GM19395 (cell line): Measurements from ENCODE around the gene FSTL4.

Experiments used
- ATAC-seq: cut with Tn5 transposase; IDR thresholded peaks from one replicate; pipeline ENCODE4 v1.9.1; 2021; ENCODE audit warnings: mild to moderate bottlenecking, moderate library complexity; ENCODE audit not compliant: unreplicated experiment

Gene FSTL4

DNA sequence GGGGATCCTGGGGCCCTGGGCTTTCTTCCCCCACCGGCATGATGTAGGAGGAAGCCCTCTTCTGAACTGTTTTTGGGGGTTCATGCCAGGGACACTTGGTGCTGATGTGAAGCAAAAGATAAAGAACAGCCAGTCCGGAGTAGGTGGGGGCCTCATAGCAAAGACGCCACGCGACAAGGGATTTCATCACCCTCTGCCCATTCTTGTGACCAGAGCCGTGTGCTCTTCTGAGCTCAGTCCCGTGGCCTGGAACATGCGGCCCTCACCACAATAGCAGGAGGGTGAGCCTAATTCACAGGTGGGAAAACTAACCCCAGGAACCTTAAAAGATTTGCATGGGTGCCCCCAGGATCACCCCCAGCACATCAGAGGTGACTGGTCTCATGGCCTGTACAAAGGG, 334.6 kb downstream of the FSTL4 start:
- no peak for ATAC-seq

DNA sequence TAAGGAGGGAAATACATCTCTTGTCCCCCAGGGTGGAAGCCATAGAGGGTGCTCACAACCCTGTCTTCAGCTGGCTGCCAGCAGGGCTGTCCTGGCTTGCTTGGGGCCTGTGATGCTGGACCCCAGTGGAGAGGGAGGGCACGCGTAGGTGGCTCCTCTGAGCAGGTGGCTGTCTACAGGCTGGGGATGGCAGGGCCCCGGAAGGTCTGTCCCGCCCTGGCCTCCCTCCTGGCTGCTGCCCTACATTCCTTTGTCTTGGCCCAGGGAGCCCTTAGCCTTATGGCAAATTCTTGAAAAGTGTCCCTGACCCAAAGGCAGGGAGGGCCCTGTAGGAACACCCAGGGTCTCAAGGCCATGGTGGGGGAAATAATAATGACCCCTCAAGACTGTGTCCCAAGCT, 336.2 kb downstream of the FSTL4 start:
- ATAC-seq: no peak

DNA sequence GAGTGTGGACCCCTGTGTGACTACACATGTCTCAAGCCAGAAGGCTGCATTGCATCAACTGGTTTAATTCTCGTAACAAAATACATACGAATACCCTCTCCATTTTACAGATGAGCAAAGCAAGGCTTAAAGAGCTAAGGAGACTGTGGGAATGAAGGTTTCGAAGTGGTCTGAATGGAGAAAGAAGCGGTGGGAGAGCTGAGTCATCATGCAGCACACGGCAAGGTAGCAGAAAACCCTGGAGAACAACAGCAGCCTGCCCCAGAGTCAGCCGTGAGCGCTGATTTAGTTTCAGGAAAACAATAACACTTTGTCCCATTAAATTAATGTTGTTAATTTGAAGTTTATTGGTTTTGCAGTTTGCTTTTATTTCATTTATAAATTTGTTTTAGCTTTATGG, 336.7 kb downstream of the FSTL4 start:
- ATAC-seq: no peak

DNA sequence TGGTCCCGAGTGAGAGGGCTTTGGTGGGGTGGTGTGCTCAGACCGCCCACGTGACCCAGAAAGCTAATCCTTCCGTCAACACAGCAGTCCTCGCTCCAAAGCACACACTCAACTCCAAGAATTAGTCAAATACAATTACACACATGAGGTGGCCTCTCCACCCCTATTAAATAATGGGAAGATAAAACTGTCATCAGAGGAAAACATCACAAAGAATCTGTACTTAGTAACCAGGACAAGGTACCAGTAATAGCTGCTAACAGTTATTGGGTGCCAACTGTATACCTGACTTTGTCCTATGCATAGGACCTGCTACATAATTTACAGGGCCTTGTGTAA, 337.8 kb downstream of the FSTL4 start:
- ATAC-seq: no peak

DNA sequence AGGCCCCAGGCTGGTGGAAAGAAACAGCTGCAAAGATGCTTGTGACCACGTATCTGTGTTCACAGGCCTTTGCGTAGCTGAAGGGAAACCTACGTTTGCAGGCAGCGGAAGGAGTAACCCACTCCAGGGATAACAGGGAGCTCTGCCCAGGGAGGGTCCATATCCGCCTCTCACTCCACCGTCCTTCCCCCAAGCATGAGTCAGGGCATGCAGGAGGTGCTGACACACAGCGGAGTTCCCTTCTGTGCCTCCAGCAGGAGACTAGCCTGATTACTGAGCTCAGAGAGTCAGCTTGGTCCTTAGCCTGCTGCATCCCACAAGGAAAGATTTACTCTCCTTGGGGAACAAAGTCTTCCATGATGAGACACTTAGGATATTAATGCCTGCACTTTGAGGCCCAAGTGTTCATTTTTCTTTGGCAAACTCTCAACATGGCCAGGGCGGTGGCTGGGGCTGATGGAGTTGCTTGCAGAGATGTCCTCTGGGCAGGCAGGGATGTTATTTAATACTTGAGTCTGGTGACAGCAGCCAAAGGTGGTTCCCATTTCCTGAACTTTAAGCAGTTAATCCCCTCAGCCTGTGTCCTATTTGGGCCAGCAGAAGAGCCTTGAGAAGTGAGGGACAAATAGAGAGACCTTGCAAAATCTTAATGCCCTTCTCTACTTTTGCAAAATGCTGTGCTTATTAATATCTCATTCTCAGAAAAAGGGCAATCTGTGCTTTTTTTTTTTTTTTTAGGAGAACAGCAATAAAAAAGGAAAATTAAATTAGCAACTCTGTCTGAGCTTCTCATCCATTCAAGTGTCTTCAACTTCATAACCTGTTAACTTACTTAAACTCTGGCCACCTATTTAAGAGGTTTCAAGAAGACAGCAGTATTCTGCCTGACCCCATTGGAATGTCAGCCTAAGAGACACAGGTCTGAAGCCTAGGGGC, 338.4 kb downstream of the FSTL4 start:
- ATAC-seq: no peak

DNA sequence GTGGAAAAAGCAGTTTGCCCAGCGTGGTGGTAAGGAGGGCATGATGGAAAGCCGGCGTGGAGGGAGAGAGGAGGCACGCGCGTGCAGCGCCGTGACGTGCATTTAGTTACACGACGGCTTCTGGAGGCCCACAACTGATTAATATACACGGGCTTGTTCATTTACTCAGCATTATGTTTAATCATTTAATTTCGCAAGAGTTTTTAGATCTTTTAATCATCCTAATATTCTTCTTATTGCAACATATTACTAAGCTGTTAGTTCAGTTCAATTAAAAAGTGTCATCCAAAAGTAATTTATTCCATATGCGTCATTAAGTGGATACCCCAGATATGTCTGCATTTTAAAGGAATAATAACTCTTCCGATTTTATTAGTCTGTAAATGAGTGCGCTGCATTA, 340.0 kb downstream of the FSTL4 start:
- no peak for ATAC-seq

DNA sequence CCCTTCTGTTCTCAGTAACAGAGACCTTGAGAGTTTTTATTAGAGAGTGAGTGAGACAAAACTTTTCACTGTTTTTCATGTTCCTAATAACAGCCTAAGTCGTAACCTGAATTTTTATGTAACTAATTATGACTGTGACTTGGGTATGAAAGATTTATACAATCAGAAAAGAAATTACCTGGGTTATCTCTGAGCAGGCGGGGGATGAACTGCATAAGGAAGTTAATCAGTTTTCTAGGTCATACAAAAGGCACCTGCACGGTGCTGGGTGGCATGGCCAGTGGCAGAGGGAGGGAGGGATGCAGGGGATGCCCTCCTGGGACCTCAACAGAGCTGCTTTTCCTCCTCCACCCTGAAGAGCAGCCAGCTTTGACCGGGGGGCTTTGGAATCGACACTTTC, 340.7 kb downstream of the FSTL4 start:
- ATAC-seq: no peak

DNA sequence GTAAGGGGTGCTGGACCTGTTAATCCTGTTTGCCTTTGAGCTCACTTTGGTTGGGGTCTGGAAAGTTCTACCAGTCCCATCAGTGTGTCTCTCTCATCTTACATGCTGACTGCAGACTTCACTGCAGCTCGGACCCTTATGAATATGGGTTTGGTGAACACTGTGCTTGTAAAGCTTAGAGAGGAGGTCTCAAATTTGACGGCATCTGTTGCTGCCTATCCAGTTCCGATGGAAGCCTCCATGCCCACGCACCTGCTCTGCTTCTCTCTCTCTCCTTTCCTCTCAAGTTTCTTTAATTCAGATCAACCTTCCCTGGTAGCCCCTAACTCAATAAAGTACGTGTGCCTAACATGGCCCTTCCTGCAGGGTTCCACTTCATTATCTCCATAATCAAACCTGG, 342.6 kb downstream of the FSTL4 start:
- ATAC-seq: no peak

DNA sequence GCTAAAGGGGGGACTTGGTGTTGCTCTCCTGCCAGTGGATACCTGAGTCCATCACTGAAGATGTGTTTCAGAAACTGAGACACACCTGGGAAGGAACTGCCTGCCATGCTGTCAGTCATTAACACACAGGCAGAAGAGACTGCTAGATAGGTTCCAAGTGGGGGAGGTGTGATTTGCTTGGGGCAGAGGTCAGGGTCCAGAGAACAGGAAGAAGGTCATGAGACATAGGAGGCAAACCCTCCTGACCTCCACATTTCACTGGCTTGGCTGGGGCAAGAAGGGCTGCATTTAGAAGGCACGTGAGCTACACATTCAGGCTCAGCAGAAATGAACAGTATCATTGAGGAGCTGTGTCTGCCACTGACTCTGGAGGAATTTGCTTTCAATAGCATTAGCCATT, 344.7 kb downstream of the FSTL4 start:
- ATAC-seq: no peak

DNA sequence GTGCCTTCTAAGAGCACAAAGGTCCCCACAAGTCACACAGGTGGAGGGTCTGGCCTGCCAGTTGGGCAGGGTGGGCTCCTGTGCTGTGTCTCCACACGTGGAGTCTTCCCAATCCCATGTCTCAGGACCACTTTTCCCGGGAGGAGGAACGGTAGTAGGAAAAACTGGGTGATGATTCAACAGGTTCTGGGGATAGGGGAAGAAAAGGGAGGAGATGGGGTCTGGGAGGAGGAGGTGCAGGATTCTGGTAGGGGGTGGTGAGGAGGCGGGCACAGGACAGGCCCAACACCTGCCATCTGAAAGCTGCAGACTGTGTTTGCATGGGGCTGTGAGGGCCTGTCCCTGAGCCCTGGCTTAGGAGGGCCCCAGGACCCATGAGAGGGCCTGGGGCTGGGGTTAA, 345.4 kb downstream of the FSTL4 start:
- ATAC-seq: no peak

DNA sequence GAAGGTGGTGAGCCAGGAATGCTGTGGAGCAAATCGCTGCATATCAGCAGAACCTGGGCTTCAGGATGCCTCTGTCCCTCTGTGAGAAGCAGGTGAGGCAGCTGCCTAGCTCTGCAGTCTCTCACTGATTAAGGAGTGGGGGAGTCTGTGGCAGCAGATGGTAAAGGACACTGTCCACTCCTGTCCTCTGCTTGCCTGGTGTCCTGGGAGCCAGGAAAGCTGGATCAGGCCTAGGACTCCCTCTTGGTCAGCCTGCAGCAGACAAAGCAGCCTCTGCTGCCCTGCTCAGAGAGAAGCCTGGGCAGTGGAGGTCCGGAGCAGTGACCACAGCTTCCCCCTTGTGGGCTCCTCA, 345.8 kb downstream of the FSTL4 start:
- no peak for ATAC-seq

DNA sequence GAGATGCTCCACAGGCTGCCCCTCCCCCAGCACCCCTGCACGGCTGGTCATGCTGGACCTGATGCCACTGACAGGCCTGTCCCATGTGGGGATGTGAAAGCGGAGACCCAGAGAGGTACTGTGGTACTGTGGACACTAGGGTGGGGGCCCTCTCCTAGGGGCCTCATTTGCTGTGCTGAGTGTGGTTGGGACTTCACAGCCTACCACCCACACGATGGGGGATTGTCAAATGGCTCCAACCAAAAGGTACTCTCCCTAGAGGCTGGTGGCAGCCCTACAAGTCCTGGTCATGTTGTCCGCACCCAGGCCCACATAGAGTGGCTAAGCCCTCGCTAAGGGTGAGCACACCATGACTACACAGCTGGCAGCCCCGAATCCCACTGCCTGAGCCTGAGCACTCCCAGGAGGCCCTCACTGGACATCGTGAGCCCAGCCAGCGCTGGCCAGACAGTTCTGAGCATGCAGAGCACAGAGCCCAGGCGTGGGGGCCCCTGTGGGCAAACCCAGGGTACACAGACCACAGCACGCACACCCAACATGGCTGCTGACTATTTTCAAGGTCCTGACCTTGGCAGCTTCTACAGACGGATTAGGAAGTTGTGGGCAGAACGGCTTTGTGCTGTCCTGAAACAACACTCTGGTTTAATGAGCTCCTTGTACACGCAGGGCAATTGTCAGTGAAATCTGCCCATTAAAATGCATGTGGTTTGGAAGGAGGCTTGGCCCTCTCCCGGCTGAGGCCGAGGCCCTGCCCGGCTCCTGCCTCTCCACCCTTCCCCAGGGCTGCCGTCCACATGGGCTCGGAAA, 346.4 kb downstream of the FSTL4 start:
- ATAC-seq: no peak

DNA sequence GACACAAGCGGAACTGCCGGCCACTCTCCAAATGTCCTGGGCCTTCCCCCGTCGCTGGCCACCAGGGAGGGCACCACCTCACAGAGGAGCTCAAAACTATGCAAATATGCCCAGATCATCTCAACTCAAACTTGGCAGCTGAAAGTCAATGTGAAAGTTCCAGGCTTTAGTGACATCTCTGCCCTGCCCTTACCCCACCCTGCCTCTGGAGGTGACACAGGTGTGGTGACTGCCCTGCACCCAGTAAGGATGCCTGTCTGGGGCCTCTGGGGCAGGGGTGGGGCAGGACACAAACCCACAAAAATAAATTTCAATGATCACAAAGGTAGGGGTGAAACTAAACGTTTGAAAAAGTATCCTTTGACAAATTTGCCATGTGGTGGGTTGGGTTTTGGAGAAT, 347.1 kb downstream of the FSTL4 start:
- no peak for ATAC-seq

DNA sequence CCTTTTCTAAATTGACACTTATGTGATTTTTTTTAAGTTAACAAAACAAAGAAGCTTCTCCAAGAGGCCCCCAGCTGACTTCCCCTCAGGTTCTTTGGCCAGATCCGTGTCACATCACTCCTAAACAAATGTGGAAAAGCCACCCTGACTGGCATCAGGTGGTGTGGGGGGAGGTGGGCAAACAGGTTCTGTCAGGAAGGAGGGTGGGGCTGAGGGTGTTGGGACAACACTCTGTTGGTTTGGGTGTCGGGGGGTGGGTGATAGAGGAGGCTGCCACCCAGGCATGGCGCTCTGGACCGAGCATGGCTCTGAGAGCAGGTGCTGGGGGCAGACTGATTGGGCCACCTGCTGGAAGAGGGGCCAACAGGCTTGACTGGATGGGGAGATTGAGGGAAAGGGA, 349.7 kb downstream of the FSTL4 start:
- ATAC-seq: no peak

DNA sequence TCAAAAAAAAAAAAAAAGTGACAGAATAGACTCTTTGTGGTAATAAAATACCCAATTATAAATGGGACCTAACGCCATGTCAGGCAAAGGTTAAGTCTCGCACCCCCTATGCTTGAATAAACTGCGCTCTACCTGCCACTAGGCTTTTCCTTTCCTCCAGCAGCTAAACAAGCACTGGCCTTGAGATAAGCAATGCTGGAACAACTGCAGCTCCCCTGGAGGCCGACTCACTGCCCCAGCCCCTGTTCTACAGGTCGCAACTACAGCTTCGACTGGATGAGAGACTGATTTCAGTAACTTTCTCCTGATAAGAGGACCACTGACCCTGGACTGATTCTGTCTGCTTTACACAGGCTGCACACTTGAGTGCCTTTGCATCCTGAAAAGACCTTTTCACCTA, 350.3 kb downstream of the FSTL4 start:
- no peak for ATAC-seq

DNA sequence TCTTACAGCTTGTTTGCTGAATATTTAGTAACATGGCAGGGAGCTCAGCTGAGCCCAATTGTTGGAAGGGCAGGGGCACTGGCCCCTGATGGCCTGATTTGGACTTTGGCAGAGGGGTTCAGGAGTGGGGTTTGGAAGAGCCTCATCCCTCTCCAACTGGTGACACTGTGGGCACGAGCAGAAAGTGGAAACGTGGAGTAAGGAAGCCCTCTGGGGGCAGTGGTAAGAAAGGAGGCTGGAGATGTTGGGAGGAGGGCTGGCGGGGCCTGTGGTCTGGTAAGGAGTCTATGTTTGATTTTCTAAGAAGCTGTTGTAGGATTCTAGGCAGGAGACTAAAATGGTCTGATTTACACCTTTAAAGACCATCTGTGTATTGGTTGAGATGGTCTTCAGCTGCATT, 351.6 kb downstream of the FSTL4 start:
- ATAC-seq: no peak

DNA sequence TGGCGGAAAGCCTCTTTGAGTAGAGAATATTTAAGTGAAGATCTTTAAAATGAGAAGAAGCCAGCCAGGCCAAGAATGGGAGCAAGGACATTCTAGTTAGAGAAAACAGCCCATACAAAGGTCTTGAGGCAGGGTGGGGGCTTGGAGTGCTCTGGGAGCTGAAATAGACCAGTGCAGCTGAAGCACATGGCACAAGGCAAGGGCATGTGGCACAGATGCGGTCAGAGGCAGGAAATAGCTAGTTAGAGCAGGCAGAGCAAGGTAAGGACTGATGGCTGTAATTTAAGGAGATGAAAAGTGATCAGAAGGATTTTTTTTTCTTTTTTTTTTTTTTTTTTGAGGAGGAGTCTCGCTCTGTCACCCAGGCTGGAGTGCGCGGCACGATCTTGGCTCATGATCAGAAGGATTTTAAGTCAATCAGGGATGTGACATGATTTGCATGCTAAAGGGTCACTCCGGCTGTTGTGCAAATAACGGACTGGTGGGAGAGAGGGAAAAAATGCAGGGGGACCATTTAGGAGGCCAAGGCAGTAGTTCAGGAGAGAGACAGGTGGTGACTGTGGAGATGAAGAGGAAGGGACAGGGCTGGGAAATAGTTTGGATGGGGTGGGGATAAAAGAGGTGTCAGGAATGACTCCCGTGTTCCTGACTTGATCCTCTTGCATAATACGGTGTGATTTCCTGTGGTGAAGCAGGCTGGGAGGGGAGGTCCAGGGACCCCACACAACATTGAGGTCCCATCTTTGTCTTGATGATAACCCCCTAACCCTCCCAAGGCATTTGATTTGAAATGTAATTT, 352.9 kb downstream of the FSTL4 start:
- no peak for ATAC-seq

DNA sequence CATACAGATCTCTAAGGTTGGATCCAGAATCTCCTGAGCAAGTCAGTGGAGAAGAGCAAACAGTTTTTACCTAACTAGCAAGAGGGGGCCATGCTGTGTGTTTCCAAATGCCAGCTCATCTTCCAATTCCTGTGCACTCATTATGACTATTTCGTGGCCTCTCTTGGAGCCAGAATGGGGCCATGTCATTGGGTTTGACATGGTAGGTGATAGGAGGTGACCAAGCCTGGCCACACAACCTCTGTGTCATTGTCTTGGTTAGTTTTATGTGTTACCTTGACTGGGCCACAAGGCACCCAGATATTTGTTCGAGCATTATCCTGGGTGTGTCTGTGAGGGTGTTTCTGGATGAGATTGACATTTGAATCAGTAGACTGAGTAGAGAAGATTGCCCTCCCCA, 354.4 kb downstream of the FSTL4 start:
- ATAC-seq: no peak

DNA sequence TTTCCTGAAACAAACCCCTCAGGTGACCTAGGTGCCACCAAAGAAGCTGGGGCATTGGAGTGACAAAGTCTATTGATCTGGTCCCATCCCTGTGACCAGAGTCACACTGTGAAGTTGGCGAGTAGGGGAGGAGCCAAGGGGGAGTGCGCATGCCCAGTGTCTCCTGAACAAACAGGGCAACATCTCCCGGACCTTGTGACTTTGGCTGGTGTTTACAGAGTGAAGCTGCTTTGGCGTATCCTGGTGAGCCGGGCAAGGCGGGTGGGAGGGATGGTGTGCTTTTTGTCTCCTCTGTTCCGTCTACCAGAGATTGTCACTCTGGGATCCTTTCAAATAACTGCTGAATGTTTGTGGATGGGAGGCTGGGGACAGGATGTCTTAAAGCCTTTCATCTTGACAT, 356.1 kb downstream of the FSTL4 start:
- no peak for ATAC-seq

DNA sequence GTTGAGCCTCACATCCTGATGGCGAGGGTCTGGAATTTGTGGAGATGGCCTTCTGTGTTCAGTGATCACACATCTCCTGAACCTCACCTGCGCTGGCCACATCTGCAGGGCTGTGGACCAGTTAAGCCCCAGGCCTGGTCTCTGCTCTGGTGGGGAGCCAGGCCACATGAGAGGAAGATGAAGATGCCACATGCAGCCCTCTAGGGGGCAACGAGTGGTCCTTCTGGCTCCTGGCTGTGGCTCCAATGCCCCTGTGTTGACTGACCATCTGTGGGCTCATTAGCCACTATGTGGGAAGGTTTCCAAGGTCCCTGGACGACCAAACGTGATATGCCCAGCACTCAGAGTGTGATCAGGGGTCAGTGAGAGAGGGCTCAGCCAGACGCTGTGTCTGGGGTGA, 357.5 kb downstream of the FSTL4 start:
- ATAC-seq: no peak

DNA sequence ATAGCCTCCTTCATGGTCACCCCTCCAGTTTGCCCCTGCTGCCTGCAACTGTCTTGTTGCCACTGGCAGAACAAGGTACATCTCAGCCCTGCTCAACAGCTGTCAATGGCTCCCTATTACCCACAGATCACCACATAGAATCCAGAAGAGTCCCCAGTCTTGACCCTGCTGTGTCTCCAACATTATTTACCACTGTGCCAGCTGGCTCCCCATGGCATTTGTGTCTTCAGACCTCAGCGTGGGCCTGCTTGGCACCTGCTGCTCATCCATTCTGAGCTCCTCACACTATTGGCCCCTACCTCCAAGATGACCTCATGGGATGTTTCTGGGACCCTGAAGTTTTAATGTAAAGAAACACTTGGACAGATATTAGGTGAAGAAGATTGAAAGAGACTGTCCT, 358.7 kb downstream of the FSTL4 start:
- ATAC-seq: no peak

DNA sequence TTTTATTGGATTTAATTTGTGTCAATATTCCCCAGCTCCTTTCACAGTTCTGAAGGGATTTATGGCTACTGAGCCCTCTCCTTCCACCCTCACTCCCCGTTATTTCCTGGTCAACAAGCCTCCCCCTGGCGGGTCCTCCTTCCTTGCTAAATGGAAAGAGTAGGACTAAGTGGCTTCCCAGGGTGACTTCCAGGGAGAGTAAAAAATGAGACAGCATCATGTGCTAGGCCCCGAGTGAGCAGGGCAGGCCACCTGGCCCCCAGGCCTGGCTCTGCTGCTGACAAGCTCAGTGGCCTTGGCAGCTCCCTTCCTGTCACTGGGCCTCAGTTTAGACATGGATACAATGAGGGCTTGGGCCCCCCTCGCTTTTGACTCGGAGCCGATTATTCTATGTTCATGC, 359.3 kb downstream of the FSTL4 start:
- no peak for ATAC-seq
